Measurements from ENCODE around the gene RBM39. TPM values are rescaled to one million over a fixed set of nuclear protein-coding genes. Genes with fewer than 3 reads are reported as not detected.
A peak's percentile ranks its signal among the peaks of the same experiment; 100 is the strongest.
"Not testable (repeated sequence)": the region's sequence is repeated elsewhere in the genome, so short reads cannot be mapped to it uniquely, and the experiment has no call there.

The RBM39 gene
- polyA plus RNA-seq, 1 donor from 2014 or later = 191 TPM

DNA sequence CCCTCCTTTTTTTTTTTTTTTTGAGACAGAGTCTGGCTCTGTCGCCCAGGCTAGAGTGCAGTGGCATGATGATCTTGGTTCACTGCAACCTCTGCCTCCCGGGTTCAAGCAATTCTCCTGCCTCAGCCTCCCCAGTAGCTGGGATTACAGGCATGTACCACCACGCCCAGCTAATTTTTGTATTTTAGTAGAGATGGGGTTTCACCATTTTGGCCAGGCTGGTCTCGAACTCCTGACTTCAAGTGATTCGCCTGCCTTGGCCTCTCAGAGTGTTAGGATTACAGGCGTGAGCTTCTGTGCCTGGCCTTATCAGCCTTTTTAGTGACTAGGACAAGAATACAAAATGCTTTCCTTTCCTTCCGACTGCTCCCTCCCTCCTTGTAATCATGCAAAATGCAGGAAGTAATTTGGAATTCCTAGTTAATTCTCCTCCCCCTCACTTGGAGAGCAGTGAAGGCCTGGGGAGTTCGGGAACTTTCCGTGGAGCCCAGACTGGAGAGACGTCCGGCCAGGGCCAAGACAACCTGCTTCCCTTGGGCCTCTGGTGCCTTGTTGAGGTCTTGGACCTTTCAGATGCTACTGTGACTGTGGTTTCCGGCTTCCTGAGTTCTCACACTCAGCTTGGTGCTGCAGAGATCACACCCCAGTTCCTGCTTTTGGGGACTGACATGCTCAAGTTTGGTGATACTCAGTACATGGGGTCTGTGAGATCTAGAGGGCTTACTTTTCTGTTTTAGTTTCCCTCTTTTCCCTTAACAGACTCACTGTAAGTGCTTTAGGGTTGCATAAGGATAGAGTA lies 25.8 kb upstream of the RBM39 start:
- peaks cover 24 to 38% (median 28%) of the 10 kb centered on the region in 3 donors for H3K4me1 Mint-ChIP-seq
- peak overlapping the region; percentile 75 to 92 (median 86) for H3K4me3 Mint-ChIP-seq
- H3K9me3 Mint-ChIP-seq = no peaks in the 10 kb centered on the region
- H3K27me3 Mint-ChIP-seq = no peaks in the 10 kb centered on the region
- peak overlapping the region; percentile 93 to 99 (median 96) for H3K27ac Mint-ChIP-seq
- peaks cover 2% of the 10 kb centered on the region for H3K36me3 Mint-ChIP-seq

DNA sequence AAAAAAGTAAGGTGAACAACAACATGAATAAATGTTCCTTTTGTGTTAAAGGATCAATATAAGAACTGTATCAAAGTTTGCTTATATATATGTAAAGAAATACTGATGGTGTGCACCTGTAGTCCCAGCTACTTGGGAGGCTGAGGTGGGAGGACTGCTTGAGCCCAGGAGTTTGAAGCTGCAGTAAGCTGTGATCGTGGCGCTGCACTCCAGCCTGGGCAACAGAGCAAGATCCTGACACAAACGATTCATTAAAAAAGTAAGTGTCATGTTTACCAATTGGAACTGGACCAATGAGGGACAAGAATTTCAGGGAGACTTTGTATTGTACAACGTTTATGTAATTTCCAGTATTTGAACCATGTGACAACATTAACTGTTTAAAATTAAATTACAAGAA lies 24.8 kb upstream of the RBM39 start:
- no peaks in the 10 kb centered on the region for H3K9me3 Mint-ChIP-seq
- no peaks in the 10 kb centered on the region for H3K27me3 Mint-ChIP-seq
- peak overlapping the region in 2 of 3 donors; percentile 73 to 96 for H3K27ac Mint-ChIP-seq
- peak overlapping the region in 1 of 4 donors; percentile 39 for H3K4me3 Mint-ChIP-seq
- H3K4me1 Mint-ChIP-seq = peaks cover 23 to 39% (median 27%) of the 10 kb centered on the region in 3 donors
- H3K36me3 Mint-ChIP-seq = peaks cover 2% of the 10 kb centered on the region

DNA sequence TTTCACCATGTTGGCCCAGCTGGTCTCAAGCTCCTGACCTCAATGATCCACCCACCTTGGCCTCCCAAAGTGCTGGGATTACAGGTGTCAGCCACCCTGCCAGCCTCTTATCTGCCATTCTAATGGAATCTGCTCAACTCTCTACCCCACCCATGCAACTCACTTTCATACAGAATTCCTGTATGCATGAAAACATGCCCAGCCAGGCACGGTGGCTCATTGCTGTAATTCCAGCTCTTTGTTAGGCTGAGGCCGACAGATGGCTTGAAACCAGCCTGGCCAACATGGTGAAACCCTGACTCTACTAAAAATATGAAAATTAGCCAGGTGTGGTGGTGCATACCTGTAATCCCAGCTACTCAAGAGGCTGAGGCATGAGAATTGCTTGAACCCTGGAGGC lies 22.9 kb upstream of the RBM39 start:
- H3K4me1 Mint-ChIP-seq = peaks cover 17 to 31% (median 19%) of the 10 kb centered on the region in 3 donors
- not testable (repeated sequence) for H3K27me3 Mint-ChIP-seq, H3K9me3 Mint-ChIP-seq, H3K4me3 Mint-ChIP-seq, H3K36me3 Mint-ChIP-seq
- H3K27ac Mint-ChIP-seq = peak overlapping the region in 1 of 3 donors; percentile 47

- Mint-ChIP-seq H3K27me3 (no peaks in the 10 kb centered on the region), H3K4me3 (no peak overlapping the region), H3K4me1 (peaks cover under 1 to 15% (median 5%) of the 10 kb centered on the region in 3 donors), H3K36me3 (no peaks in the 10 kb centered on the region), H3K9me3 (no peaks in the 10 kb centered on the region), H3K27ac (no peak overlapping the region)
These were observed 20.4 kb upstream of the RBM39 start for GRCh38 chr20:35762461-35762860.

DNA sequence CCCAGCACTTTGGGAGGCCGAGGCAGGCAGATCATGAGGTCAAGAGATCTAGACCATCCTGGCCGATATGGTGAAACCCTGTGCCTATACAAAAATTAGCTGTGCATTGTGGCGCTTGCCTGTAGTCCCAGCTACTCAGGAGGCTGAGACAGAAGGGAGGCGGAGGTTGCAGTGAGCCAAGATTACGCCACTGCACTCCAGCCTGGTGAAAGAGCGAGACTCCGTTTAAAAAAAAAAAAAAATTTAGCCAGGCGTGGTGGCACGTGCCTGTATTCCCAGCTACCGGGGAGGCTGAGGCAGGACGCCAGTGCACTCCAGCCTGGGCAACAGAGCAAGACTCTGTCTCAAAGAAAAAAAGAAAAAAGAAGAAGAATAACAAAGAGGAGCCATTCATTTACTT lies 19.5 kb upstream of the RBM39 start:
- not testable (repeated sequence) for H3K4me3 Mint-ChIP-seq, H3K27me3 Mint-ChIP-seq, H3K9me3 Mint-ChIP-seq, H3K36me3 Mint-ChIP-seq, H3K27ac Mint-ChIP-seq
- H3K4me1 Mint-ChIP-seq = peaks cover 4 to 19% (median 6%) of the 10 kb centered on the region in 3 donors

- Mint-ChIP-seq H3K27ac (no peak overlapping the region), H3K4me3 (peak overlapping the region in 1 of 4 donors; percentile 4), H3K4me1 (peaks cover 1 to 9% (median 4%) of the 10 kb centered on the region in 3 donors), H3K9me3 (no peaks in the 10 kb centered on the region), H3K36me3 (no peaks in the 10 kb centered on the region), H3K27me3 (no peaks in the 10 kb centered on the region)
These were observed 15.1 kb upstream of the RBM39 start for GRCh38 chr20:35757098-35757705.

DNA sequence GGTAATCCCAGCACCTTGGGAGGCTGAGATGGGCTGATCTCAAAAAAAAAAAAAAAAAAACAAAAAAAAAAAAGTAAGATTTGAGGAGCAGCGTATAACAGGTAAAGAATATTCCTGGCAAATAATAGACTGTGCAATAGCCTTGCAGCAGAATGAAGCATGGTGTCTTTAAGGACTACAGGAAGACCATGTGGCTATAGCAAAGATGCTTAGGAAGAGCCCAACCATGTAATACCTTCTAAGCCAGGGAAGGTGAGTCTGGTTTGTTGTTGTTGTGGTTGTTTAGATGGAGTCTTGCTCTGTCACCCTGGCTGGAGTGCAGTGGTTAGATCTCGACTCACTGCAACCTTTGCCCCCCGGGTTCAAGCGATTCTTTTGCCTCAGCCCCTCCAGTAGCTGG lies 14.3 kb upstream of the RBM39 start:
- Mint-ChIP-seq H3K36me3 (no peaks in the 10 kb centered on the region), H3K27me3 (no peaks in the 10 kb centered on the region), H3K27ac (no peak overlapping the region)

DNA sequence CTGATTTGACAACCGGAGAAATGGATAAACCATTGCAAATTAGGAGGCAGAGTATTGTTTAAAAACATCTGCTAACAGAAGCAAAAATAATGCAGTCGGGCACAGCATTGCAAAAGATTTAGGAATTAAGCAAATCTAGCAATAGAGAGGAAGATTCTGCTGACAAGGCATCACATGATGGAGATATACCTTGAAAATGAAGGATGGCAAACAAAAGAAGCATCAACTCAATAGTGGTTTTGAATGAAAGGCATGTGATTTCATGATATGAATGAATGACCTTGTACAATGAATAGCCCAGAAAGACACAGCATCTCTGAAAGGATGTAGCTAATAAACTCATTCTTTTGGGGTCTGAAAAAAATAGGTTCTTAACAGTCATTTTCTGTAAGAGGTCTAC lies 8.6 kb upstream of the RBM39 start:
- Mint-ChIP-seq H3K4me1 (no peaks in the 10 kb centered on the region), H3K27me3 (peaks cover 2% of the 10 kb centered on the region), H3K36me3 (no peaks in the 10 kb centered on the region), H3K9me3 (no peaks in the 10 kb centered on the region), H3K4me3 (no peak overlapping the region), H3K27ac (no peak overlapping the region)

More for the DNA sequence above, 14.3 kb upstream of the RBM39 start:
- H3K4me1 Mint-ChIP-seq = peaks cover 1 to 9% (median 4%) of the 10 kb centered on the region in 3 donors
- H3K4me3 Mint-ChIP-seq = no peak overlapping the region
- no peaks in the 10 kb centered on the region for H3K9me3 Mint-ChIP-seq

DNA sequence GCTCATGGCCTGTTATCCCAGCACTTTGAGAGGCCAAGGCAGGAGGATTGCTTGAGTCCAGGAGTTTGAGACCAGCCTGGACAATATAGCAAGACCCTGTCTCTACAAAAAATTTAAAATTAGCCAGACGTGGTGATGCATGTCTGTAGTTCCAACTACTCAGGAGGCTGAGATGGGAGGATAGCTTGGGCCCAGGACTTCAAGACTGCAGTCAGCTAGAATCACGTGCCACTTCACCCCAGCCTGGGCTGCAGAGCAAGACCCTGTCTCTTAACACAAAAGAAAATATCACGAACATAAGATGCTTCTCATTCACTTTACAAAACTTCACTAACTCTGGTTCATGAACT lies 2.4 kb upstream of the RBM39 start:
- not testable (repeated sequence) for H3K36me3 Mint-ChIP-seq, H3K27me3 Mint-ChIP-seq, H3K9me3 Mint-ChIP-seq
- peaks cover 20 to 34% (median 23%) of the 10 kb centered on the region in 3 donors for H3K4me1 Mint-ChIP-seq
- peak overlapping the region in 3 of 4 donors; percentile 95 to 99 (median 97) for H3K4me3 Mint-ChIP-seq
- peak overlapping the region; percentile 98 to 100 (median 100) for H3K27ac Mint-ChIP-seq

DNA sequence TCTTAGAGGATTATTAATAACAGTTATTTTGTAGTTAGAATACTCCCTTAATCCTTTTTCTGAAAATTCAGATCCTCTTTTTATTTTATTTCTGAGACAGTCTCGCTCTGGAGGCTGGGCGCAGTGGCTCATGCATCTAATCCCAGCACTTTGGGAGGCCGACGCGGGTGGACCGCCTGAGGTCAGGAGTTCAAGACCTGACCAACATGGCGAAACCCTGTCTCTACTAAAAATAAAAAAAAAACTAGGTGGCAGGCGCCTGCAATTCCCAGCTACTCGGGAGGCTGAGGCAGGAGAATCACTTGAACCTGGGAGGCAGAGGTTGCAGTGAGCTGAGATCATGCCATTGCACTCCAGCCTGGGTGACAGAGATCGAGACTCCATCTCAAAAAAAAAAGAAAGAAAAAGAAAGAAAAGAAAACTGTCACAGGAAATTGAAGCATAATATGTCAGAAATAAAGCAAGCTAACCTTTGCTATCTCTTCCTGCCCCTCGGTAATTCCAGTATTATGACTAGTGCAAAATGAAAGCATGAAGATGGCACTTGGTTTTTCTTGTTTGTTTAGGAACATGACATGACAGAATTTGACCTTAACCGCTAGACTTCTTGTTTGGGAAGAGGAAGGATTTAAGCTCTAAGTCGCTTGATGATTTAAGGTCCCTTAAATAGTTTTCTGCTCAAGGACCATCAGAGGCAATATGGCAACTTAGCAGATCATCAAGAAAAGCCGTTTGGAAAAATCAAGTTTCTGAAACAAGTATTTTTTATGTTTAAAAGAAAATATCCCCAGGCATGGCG lies 1.8 kb upstream of the RBM39 start:
- Mint-ChIP-seq H3K4me3 (peak overlapping the region; percentile 95 to 100 (median 98)), H3K36me3 (peaks cover 8% of the 10 kb centered on the region), H3K4me1 (peaks cover 23 to 37% (median 26%) of the 10 kb centered on the region in 3 donors), H3K27ac (peak overlapping the region; percentile 98 to 100 (median 100)), H3K27me3 (peaks cover 2% of the 10 kb centered on the region), H3K9me3 (peaks cover 0 to 1% (median 0%) of the 10 kb centered on the region in 3 donors)

DNA sequence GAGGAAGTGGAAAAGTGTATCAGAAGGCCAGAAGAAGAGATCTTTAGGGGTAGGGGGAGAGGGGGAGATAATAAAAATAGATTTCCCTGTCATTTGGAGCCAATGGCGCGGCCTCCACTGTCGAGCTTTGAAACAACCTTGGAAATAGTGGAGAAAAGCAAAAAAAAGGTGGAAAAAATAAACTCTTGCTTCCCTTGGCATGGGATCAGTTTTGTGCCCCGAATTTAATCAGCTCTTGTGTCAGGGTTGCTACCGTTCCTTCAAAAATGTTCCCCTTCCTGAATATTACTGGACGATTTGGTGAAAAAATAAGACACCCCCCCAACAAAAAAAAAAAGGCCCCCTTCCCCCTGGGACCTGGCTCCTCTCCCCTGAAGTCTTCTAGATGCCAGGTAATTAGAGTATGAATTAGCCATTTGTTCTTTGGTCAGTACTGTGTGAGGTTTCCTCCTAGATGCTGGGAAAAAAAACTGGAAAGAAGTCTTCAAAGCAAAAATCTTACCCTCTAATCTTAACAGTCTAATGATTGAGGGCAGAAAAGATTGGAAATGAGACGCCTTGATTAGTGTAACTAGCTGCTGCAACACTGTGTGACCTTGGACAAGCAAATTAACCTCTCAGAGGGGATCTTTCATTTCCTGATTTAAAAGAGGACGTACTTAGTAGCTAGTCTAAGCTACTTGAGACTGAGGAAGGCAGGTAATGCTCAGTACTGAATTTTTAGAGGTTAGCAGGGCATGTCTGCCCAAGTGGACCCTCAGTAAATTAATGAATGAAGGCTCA lies 872 bp upstream of the RBM39 start:
- H3K4me3 Mint-ChIP-seq = peak overlapping the region; percentile 95 to 100 (median 98)
- peaks cover 8% of the 10 kb centered on the region for H3K36me3 Mint-ChIP-seq
- peak overlapping the region; percentile 98 to 100 (median 100) for H3K27ac Mint-ChIP-seq
- peaks cover under 1% of the 10 kb centered on the region for H3K27me3 Mint-ChIP-seq
- peaks cover 30 to 41% (median 34%) of the 10 kb centered on the region in 3 donors for H3K4me1 Mint-ChIP-seq
- peaks cover 0 to 1% (median 0%) of the 10 kb centered on the region in 3 donors for H3K9me3 Mint-ChIP-seq

DNA sequence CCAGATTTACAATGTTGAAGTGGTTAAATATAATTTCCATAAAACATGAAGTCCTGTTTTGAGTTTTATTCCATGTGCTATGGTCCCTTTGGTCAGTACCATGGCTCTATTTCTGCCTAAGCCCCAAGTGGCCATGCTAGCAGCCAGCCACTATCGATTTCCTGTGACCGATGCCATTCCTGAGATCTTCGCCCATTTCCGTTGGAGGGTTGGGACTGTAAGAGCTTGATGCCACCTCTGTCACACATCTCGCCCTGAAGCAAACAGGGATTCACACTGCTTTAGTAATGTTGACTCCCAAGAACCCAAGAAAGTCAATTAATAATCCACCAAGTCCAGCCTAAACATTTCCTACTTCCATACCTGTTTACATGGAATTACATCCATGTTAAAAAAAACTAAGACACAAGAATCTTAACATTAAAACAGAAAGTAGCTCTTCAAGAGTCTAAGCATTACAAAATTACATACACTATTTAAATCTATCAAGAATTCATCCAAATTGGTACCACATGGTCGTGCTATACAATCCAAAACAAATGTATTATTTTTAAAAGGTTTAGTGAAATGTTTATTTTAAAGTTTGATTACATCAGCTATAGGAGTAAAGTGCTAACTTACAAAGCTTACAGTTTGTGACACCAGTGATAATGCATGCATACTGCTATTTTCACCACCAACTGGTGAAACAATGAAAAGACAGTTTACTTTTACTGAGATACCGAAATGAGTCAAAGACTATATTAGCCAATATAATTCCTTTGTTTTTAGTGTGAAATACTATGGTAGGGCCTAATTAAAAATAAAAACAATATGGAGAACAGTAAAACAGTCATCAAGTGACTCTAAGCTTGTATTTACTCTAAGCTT lies 2.5 kb downstream of the RBM39 start:
- peak overlapping the region; percentile 5 to 98 (median 92) for H3K27ac Mint-ChIP-seq
- peak overlapping the region; percentile 95 to 100 (median 98) for H3K4me3 Mint-ChIP-seq
- no peaks in the 10 kb centered on the region for H3K27me3 Mint-ChIP-seq
- H3K9me3 Mint-ChIP-seq = peaks cover 0 to 1% (median 0%) of the 10 kb centered on the region in 3 donors
- peaks cover 43 to 55% (median 46%) of the 10 kb centered on the region in 3 donors for H3K4me1 Mint-ChIP-seq
- peaks cover 8% of the 10 kb centered on the region for H3K36me3 Mint-ChIP-seq

- Mint-ChIP-seq H3K36me3 (peaks cover 8% of the 10 kb centered on the region), H3K4me3 (peak overlapping the region; percentile 25 to 73 (median 66)), H3K4me1 (peaks cover 46 to 55% (median 47%) of the 10 kb centered on the region in 3 donors), H3K9me3 (peaks cover 0 to 1% (median 0%) of the 10 kb centered on the region in 3 donors), H3K27ac (peak overlapping the region in 2 of 3 donors; percentile 74 to 81), H3K27me3 (no peaks in the 10 kb centered on the region)
These were observed 3.5 kb downstream of the RBM39 start for GRCh38 chr20:35738410-35739179.

Data from IgD-negative memory B cell (primary cell).